Activated CD8-positive, alpha-beta memory T cell treated with anti-CD3 and anti-CD28 coated beads for 24 hours (primary cell): ENCODE results near the gene AKR7A3.
"Not testable (repeated sequence)": the region's sequence is repeated elsewhere in the genome, so short reads cannot be mapped to it uniquely, and the experiment has no call there.

Experiments
- DNase-seq: peaks from one replicate; pipeline ENCODE4 v3.0.0-alpha.2; 2020

Gene AKR7A3

GRCh38 chr1:19317126-19317910 lies 28.7 kb upstream of the AKR7A3 start:
- DNase-seq = no peak

GRCh38 chr1:19315378-19316198 lies 27.0 kb upstream of the AKR7A3 start:
- no peak for DNase-seq

- no peak for DNase-seq
Measured at GRCh38 chr1:19313961-19314882, 25.7 kb upstream of the AKR7A3 start.

- no peak for DNase-seq
Measured at GRCh38 chr1:19313636-19313959, 25.0 kb upstream of the AKR7A3 start.

GRCh38 chr1:19312782-19313635 lies 24.4 kb upstream of the AKR7A3 start:
- DNase-seq = no peak

- DNase-seq = peak; percentile 96
Measured at GRCh38 chr1:19311931-19312781, 23.6 kb upstream of the AKR7A3 start, which contains the start of the genes AKR7A2 and SLC66A1. Gene AKR7A2 (minus strand): TSS chr1:19312144. CDS start chr1:19312124, 20 bp downstream. Gene SLC66A1 (plus strand): TSS chr1:19312326. CDS start chr1:19317678, 5,352 bp downstream.

- DNase-seq = peak; percentile 73
Measured at GRCh38 chr1:19311503-19311930, 22.9 kb upstream of the AKR7A3 start.

GRCh38 chr1:19310720-19311502 lies 22.3 kb upstream of the AKR7A3 start:
- DNase-seq = no peak

GRCh38 chr1:19310061-19310460 lies 21.5 kb upstream of the AKR7A3 start:
- no peak for DNase-seq

GRCh38 chr1:19309123-19309813 lies 20.7 kb upstream of the AKR7A3 start:
- no peak for DNase-seq

- no peak for DNase-seq
Measured at GRCh38 chr1:19308509-19308907, 19.9 kb upstream of the AKR7A3 start.

- DNase-seq = no peak
Measured at GRCh38 chr1:19307794-19308508, 19.4 kb upstream of the AKR7A3 start.

GRCh38 chr1:19306941-19307340 lies 18.4 kb upstream of the AKR7A3 start:
- no peak for DNase-seq

GRCh38 chr1:19305880-19306279 lies 17.3 kb upstream of the AKR7A3 start:
- no peak for DNase-seq

- DNase-seq = not testable (repeated sequence)
Measured at GRCh38 chr1:19304081-19304480, 15.5 kb upstream of the AKR7A3 start.

GRCh38 chr1:19300211-19300610 lies 11.6 kb upstream of the AKR7A3 start:
- DNase-seq = no peak

GRCh38 chr1:19294638-19295037 lies 6.1 kb upstream of the AKR7A3 start:
- no peak for DNase-seq

GRCh38 chr1:19289244-19289643 lies 674 bp upstream of the AKR7A3 start:
- no peak for DNase-seq
